Activated CD8-positive, alpha-beta T cell treated with anti-CD3 and anti-CD28 coated beads, Interleukin-2, amount 10 ng/mL, durations not matched to agents 7 days and 5 days (primary cell): ENCODE data around the gene PELI1. TPM values are rescaled to one million over a fixed set of nuclear protein-coding genes. Genes with fewer than 3 reads are reported as not detected.

Experiments
- ATAC-seq: fragments of 150-1000 bp; cut with Tn5 transposase; one replicate; pipeline ENCODE4 v1.10.0; 2021; ENCODE audit warnings: moderate library complexity
- CTCF ChIA-PET: fragments of 350-600 bp; sonication (Branson Sonifier 250); formaldehyde crosslinking; loops from one replicate; lab custom pipeline; 2021; ENCODE audit warnings: antibody characterized with exemption; lab: Charles Lee
- POLR2A ChIA-PET: fragments of 350-600 bp; sonication (Branson Sonifier 250); formaldehyde crosslinking; loops from one replicate; lab custom pipeline; 2021; ENCODE audit warnings: antibody characterized with exemption; lab: Charles Lee
- DNase-seq: peaks from one replicate; pipeline ENCODE4 v3.0.0-alpha.2; 2020
- H3K27ac Mint-ChIP-seq: one replicate; pipeline ENCODE4 v1.8.0; 2021; ENCODE audit warnings: mild to moderate bottlenecking, mixed read lengths
- H3K27me3 Mint-ChIP-seq: one replicate; pipeline ENCODE4 v1.8.0; 2021; ENCODE audit warnings: low read depth, mixed read lengths
- H3K36me3 Mint-ChIP-seq: one replicate; pipeline ENCODE4 v1.8.0; 2021; ENCODE audit warnings: low read depth, mixed read lengths
- H3K4me1 Mint-ChIP-seq: one replicate; pipeline ENCODE4 v1.8.0; 2021; ENCODE audit warnings: low read depth, mixed read lengths
- H3K4me3 Mint-ChIP-seq: one replicate; pipeline ENCODE4 v1.8.0; 2021; ENCODE audit warnings: mild to moderate bottlenecking, mixed read lengths
- H3K9me3 Mint-ChIP-seq: one replicate; pipeline ENCODE4 v1.8.0; 2022; ENCODE audit warnings: mixed read lengths; ENCODE audit not compliant: insufficient read depth
- total RNA-seq, 2 experiments: library from RNA; stranded (reverse); gene quantifications; one replicate each; pipeline ENCODE4 v1.2.3, GENCODE V29; 2021

The PELI1 gene
- total RNA-seq, 2 experiments from 2014 or later = 21.1 to 21.9 TPM

DNA sequence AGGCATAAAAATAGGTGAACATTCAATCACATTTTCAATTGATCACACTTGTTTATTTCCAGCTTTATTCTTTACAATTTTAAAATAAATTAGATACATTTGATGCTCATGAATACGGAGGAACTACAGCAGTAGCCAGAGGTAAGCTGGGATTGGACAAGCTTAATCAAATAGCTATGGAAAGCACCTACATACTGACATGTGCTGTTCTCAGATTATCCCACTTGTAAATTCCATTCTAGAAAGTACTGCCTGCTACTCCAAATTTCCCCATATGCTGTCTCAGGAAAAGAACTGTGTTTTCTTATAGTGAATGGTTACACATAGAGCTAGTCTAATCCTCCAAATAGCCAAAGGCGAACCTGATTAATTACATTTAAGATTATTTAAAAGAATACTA, 24.2 kb downstream of the PELI1 start:
- POLR2A ChIA-PET = no interaction called here

DNA sequence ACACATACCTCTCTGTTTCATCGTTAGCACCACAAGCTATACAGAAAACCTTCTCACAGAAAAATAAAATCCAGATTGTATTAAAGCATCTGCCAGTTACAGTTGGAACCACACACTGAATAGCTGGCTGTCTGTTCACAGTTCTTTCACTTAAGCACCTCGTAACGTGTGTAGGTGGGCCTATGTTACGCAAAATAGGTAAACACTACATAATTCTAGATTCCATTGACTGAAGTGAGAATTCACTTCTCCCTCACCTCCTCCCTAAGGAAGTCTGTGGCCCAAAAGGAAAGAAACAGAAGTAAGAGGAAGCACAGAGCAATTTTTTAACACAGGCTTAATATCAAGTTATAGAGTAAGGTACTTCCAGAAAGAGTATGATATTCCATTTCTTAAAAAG, 24.9 kb downstream of the PELI1 start:
- Mint-ChIP-seq H3K4me1 (peaks cover 19% of the 10 kb centered on the region), H3K27me3 (no peaks in the 10 kb centered on the region), H3K27ac (no peak overlapping the region), H3K9me3 (no peaks in the 10 kb centered on the region), H3K4me3 (no peak overlapping the region), H3K36me3 (peaks cover 8% of the 10 kb centered on the region)
- ChIA-PET CTCF (interaction anchor here (1.7 to 2.0 kb wide), 3 partner anchors 9 to 369 kb away, joined by 4 to 8 read pairs (median 4); no protein-coding TSS in a partner anchor), POLR2A (no interaction called here)
- DNase-seq (no peak), ATAC-seq (no peak)

More for the DNA sequence above, 24.2 kb downstream of the PELI1 start:
- no peak for ATAC-seq
- H3K4me3 Mint-ChIP-seq = no peak overlapping the region
- H3K27me3 Mint-ChIP-seq = no peaks in the 10 kb centered on the region
- peaks cover 8% of the 10 kb centered on the region for H3K36me3 Mint-ChIP-seq
- H3K4me1 Mint-ChIP-seq = peaks cover 16% of the 10 kb centered on the region
- DNase-seq = no peak
- CTCF ChIA-PET = interaction anchor here (1.0 to 2.0 kb wide), 3 partner anchors 9 to 208 kb away, joined by 4 to 8 read pairs (median 4); no protein-coding TSS in a partner anchor
- H3K27ac Mint-ChIP-seq = no peak overlapping the region
- H3K9me3 Mint-ChIP-seq = no peaks in the 10 kb centered on the region

DNA sequence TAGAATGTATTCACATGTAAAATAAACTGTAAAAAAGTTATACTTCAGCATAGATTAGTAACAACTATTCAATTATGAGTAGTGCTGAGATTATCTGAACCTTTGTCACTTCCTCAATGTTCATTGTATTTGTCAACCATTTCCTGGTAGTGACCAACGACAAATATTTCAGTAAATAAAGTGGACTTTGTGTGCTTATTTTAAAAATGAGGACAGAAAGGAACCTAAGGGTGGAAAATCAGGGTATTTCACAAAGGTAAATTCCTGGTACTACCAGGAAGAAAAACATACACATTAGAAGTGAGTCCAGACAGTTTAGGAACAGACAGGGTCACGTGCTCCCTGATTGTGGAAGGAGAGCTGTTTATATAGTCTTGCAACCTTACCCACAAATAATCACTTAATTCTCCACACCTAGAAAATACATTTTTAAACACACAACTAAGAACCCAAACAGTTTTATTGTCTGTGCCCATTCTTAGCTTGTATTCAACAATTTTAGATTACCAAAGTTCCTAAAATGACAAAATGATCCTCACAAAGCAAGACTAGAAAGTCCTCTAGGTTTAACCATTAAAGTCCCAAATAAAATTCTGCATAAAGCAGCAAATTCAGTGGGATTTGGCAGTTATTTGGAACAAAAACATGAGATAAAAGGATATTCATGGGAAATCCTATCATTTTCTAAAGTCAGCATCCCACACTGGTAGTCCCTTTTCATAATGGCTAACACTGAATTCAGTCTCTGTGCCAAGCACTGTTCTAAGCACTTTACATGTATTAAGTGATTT, 28.2 kb downstream of the PELI1 start:
- POLR2A ChIA-PET = no interaction called here

DNA sequence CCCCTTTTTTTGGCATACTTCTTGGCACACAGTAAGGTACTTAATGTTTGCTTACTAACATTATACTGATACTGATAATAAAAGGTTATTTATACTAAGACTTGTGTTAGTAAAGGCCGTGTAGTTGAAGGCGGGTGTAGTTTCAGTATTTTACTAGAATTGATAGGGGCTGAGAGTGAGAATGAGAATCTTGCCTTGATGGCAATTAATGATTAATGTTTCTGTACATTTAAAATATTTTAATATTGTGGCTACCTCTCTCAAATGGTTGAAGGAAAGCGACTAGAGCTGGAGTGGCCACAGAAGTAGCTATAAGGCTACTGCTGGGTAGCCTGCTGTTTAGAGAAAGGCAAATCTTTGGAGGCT, 29.3 kb downstream of the PELI1 start:
- ChIA-PET POLR2A (no interaction called here), CTCF (interaction anchor here (1.4 to 2.9 kb wide), 4 partner anchors 65 to 373 kb away, joined by 3 to 9 read pairs (median 6); no protein-coding TSS in a partner anchor)
- H3K36me3 Mint-ChIP-seq = peaks cover 3% of the 10 kb centered on the region
- no peak overlapping the region for H3K27ac Mint-ChIP-seq
- no peaks in the 10 kb centered on the region for H3K27me3 Mint-ChIP-seq
- DNase-seq (no peak), ATAC-seq (no peak)
- H3K4me1 Mint-ChIP-seq = peaks cover 47% of the 10 kb centered on the region
- no peak overlapping the region for H3K4me3 Mint-ChIP-seq
- no peaks in the 10 kb centered on the region for H3K9me3 Mint-ChIP-seq

More for the DNA sequence above, 28.2 kb downstream of the PELI1 start:
- Mint-ChIP-seq H3K4me1 (peaks cover 38% of the 10 kb centered on the region), H3K4me3 (no peak overlapping the region), H3K36me3 (peaks cover under 1% of the 10 kb centered on the region), H3K27me3 (no peaks in the 10 kb centered on the region), H3K9me3 (no peaks in the 10 kb centered on the region), H3K27ac (no peak overlapping the region)
- no peak for ATAC-seq
- CTCF ChIA-PET = interaction anchor here (1.1 to 2.9 kb wide), 4 partner anchors 10 to 372 kb away, joined by 3 to 9 read pairs (median 6); no protein-coding TSS in a partner anchor
- DNase-seq = no peak

DNA sequence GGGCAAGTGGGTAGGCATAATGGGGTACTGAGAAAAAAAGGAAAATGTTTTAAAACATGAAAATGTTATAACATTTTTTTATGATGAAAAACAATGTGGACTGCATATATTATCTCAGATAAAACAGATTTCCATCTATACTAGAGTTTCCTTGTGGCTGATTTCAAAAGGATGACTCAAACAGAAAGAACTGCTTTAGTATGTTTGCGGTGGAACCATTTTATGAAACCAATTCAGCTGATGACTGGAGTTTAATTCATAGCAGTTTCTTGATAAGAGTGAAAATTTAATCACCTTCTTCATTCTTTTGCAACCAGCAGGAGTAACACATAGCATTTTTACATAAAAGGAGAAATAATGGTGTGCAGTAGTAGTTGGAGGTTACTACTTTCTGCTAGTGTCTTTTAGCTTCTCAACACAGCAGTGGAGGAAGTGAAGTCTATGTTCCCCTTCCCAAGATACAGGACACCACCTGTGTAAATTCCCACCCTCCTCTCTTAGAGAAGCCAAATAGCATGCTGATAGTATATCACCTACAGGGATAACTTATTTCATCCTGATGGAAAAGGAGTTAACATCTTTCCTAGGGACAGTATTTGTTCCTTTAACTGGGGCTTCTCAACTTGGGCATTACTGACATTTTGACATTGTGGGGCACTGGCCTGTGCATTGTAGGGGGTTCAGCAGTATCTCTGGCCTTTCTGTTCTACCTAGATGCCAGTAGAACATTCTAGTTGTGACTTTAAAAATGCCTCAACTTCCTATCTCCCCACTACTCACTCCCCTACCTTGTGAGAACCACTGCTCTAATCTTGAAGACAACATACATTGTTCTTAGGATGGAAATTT, 29.9 kb downstream of the PELI1 start:
- POLR2A ChIA-PET = interaction anchor here (0.6 kb wide), 1 partner anchor 20 kb away, joined by 3 read pairs; no protein-coding TSS in a partner anchor
- Mint-ChIP-seq H3K4me1 (peaks cover 51% of the 10 kb centered on the region), H3K27me3 (no peaks in the 10 kb centered on the region), H3K4me3 (peak overlapping the region; percentile 12), H3K36me3 (peaks cover 3% of the 10 kb centered on the region), H3K9me3 (no peaks in the 10 kb centered on the region), H3K27ac (peak overlapping the region; percentile 69)
- DNase-seq (no peak), ATAC-seq (peak; percentile 86)
- CTCF ChIA-PET = interaction anchor here (1.8 to 2.9 kb wide), 2 partner anchors 214 to 217 kb away, joined by 6 to 9 read pairs; no protein-coding TSS in a partner anchor

DNA sequence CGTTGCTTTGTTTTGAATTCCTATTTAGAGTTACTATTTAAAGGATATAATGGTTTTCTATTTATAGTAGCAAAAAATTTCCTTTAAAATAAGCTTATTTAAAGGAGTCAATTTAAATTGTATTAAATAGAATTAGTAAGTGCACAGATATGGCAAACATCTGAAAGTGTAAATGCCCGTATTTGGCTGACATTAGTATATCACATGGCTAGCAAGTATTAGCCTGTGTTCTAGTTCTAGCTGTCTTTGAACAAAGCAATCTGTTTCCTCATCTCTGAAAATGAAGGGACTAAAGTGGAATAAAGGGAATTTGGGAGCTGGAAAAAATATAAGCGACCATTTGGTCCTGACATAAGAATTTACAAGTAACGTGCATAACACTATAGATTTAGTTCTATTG, 32.2 kb downstream of the PELI1 start:
- Mint-ChIP-seq H3K27me3 (no peaks in the 10 kb centered on the region), H3K9me3 (no peaks in the 10 kb centered on the region), H3K4me3 (no peak overlapping the region), H3K4me1 (peaks cover 51% of the 10 kb centered on the region), H3K27ac (no peak overlapping the region), H3K36me3 (peaks cover 18% of the 10 kb centered on the region)
- ChIA-PET POLR2A (no interaction called here), CTCF (interaction anchor here (0.9 to 1.6 kb wide), 5 partner anchors 14 to 219 kb away, joined by 3 to 6 read pairs (median 4); no protein-coding TSS in a partner anchor)
- no peak for DNase-seq
- no peak for ATAC-seq

DNA sequence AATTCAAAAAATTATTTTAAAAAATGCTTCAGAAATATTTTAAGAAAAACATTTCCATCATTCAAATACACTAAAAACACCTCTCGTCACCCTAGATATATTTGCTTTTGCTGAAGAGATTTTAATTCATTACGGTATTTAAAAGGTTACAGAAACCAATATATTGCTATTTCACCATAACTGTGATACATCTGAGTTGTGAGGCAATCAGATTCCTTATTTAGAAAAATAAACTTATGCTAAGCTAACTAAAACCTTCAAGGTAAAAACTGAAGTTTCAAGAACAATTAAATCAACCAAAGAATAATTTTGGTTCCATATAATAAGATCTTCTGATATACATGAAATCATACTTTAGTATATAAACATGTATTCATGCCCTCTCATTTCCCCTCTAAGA, 32.8 kb downstream of the PELI1 start:
- POLR2A ChIA-PET = no interaction called here
- H3K4me1 Mint-ChIP-seq = peaks cover 51% of the 10 kb centered on the region
- H3K4me3 Mint-ChIP-seq = no peak overlapping the region
- H3K9me3 Mint-ChIP-seq = no peaks in the 10 kb centered on the region
- DNase-seq = no peak
- no peak overlapping the region for H3K27ac Mint-ChIP-seq
- CTCF ChIA-PET = interaction anchor here (1.4 to 1.6 kb wide), 4 partner anchors 14 to 220 kb away, joined by 3 to 6 read pairs (median 4); no protein-coding TSS in a partner anchor
- no peak for ATAC-seq
- H3K27me3 Mint-ChIP-seq = no peaks in the 10 kb centered on the region
- peaks cover 20% of the 10 kb centered on the region for H3K36me3 Mint-ChIP-seq

DNA sequence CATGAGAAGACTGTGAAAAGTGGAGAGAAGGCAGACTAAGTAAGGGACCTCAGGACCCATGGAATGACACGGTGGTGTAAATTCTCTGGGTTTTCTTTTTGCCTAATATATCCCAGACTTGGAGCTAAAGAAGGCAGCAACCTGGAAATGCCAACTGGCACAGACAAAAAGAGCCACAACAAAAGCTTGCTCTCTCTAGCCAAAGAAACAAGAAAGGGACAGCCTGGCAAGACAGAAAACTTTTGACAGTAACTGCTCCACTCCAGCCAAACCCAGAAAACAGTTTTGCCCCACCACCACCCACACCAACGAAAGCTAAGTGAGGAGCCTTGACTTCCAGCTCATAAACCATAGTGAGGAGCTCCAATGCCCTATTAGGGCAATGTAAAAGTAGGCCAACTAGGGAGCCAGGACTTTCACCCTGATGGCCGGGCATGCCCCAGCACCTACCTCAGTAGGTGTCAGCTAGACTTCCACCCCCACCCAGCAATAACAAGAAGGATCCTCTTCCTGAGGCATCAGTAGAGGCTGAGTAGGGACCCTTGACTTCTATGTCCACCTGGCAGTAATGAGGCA, 35.5 kb downstream of the PELI1 start:
- ChIA-PET CTCF (interaction anchor here (1.1 to 1.5 kb wide), 3 partner anchors 11 to 379 kb away, joined by 4 to 5 read pairs (median 4); no protein-coding TSS in a partner anchor), POLR2A (interaction anchor here (2.1 kb wide), 1 partner anchor 33 kb away, joined by 5 read pairs; no protein-coding TSS in a partner anchor)
- no peak overlapping the region for H3K4me3 Mint-ChIP-seq
- no peak overlapping the region for H3K27ac Mint-ChIP-seq
- ATAC-seq = no peak
- H3K4me1 Mint-ChIP-seq = peaks cover 25% of the 10 kb centered on the region
- H3K27me3 Mint-ChIP-seq = no peaks in the 10 kb centered on the region
- peaks cover 30% of the 10 kb centered on the region for H3K36me3 Mint-ChIP-seq
- DNase-seq = no peak
- no peaks in the 10 kb centered on the region for H3K9me3 Mint-ChIP-seq

DNA sequence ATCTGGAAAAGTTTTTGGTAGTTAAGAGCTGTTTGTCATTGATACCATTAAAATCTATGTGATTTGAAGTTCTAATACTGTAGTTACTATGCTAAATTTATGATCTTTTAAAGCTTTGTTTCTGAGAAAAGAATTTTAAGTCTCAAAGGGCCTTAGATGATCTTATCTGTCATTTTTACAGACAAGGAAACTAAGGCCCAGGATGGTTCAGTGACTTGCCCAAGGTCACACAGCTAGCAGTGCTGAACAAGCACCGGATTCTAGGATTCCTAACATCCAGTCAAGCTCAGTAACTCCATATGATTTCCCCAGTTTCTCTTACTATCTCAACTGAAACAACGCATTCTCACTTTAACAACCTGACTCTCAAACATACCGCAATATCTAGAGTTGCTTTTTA, 37.7 kb downstream of the PELI1 start:
- H3K27ac Mint-ChIP-seq = no peak overlapping the region
- CTCF ChIA-PET = interaction anchor here (0.6 to 1.0 kb wide), 4 partner anchors 52 to 225 kb away, joined by 3 to 4 read pairs (median 3); no protein-coding TSS in a partner anchor
- H3K36me3 Mint-ChIP-seq = peaks cover 31% of the 10 kb centered on the region
- no peak for DNase-seq
- POLR2A ChIA-PET = no interaction called here
- H3K4me1 Mint-ChIP-seq = peaks cover 15% of the 10 kb centered on the region
- no peak overlapping the region for H3K4me3 Mint-ChIP-seq
- no peak for ATAC-seq
- no peaks in the 10 kb centered on the region for H3K9me3 Mint-ChIP-seq
- H3K27me3 Mint-ChIP-seq = no peaks in the 10 kb centered on the region

DNA sequence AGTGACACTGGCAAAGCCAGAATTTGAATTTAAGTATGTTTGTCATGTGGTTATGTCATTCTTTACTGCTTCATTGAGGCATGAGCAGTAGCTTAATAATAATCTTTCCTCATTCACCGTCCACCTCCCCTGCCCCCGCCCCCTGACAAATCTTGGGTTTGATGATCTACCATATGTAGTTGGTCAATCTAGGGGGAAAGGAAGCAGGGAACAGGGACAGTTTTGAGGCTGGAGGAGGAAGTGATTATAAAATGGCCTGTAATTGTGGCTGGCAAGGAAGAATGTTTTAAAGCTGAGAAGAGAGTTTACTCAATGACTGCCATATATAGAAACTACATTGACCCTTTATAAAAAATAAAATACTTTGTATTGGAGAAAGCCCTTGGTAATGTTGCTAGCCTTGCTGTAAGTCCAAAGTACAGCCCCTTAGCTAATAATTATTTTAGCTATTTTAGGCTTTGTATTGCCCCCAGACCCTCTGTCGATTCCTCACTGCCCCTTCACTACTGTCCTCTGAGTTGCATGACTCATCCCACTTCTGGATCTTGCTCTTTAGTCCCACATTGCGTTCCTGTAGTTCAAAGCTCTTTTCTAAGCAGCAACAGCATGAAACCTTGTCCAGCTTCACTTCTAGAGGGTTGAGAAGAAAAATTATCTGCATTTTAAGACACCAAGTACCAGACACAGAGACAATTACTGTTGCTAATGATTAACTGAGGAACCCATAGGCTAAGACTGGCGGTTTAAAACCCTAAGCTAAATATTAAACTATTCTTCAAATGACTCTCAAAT, 38.4 kb downstream of the PELI1 start:
- no peaks in the 10 kb centered on the region for H3K27me3 Mint-ChIP-seq
- ChIA-PET CTCF (interaction anchor here (0.6 to 1.1 kb wide), 5 partner anchors 38 to 226 kb away, joined by 3 to 4 read pairs (median 3); no protein-coding TSS in a partner anchor), POLR2A (interaction anchor here (0.7 kb wide), 1 partner anchor 518 kb away, joined by 3 read pairs; the partner anchor contains the start of gene WDPCP)
- no peak overlapping the region for H3K4me3 Mint-ChIP-seq
- no peak overlapping the region for H3K27ac Mint-ChIP-seq
- H3K9me3 Mint-ChIP-seq = no peaks in the 10 kb centered on the region
- H3K36me3 Mint-ChIP-seq = peaks cover 29% of the 10 kb centered on the region
- ATAC-seq (no peak), DNase-seq (no peak)
- peaks cover 18% of the 10 kb centered on the region for H3K4me1 Mint-ChIP-seq
